VCaP (cell line): Measurements from ENCODE around the gene PPP6R2.
"Not testable (repeated sequence)": the region's sequence is repeated elsewhere in the genome, so short reads cannot be mapped to it uniquely, and the experiment has no call there.

Experiments used
- H3K27ac ChIP-seq: fragments of 450-650 bp; 2 replicates; pipeline ENCODE4 v1.5.1; 2017
- CTCF ChIP-seq: fragments of 450-650 bp; conservative IDR thresholded peaks from 2 replicates; pipeline ENCODE4 v1.5.1; 2017; ENCODE audit warnings: mild to moderate bottlenecking, moderate library complexity

Gene PPP6R2

GRCh38 chr22:50423956-50424355 is 80.8 kb downstream of the PPP6R2 start:
- H3K27ac ChIP-seq, result no peak overlapping the region
- no peak for TF ChIP-seq CTCF

DNA sequence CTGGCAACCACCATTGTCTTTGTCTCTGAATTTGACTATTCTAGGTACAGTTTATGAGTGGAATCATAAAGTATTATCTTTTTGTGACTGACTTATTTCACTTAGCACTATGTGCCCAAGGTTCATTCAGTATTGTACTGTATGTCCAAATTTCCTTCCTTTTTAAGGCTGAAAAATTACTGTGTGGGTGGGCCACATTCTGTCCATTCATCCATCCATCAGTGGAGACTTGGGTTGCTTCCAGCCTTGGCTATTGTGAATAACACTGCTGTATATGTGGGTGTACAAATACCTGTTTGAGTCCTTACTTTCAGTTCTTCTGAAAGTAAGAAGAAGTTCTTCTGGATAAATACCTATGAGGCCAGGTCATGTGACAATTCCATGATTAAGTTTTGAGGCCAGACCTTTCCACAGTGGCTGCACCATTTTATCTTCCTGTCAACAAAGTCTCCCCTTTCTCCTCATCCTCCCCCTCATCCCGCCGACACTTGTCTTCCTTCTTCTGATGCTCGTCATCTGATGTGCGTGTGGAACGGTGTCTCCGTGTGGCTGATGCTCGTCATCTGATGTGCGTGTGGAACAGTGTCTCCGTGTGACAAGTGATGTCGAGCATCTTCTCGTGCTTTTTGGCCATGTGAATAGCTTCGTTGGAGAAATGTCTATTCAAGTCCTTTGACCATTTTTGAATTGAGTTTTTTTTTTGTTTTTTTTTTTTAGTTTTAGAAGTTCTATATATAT is 82.2 kb downstream of the PPP6R2 start:
- H3K27ac ChIP-seq, result no peak overlapping the region
- no peak for TF ChIP-seq CTCF

DNA sequence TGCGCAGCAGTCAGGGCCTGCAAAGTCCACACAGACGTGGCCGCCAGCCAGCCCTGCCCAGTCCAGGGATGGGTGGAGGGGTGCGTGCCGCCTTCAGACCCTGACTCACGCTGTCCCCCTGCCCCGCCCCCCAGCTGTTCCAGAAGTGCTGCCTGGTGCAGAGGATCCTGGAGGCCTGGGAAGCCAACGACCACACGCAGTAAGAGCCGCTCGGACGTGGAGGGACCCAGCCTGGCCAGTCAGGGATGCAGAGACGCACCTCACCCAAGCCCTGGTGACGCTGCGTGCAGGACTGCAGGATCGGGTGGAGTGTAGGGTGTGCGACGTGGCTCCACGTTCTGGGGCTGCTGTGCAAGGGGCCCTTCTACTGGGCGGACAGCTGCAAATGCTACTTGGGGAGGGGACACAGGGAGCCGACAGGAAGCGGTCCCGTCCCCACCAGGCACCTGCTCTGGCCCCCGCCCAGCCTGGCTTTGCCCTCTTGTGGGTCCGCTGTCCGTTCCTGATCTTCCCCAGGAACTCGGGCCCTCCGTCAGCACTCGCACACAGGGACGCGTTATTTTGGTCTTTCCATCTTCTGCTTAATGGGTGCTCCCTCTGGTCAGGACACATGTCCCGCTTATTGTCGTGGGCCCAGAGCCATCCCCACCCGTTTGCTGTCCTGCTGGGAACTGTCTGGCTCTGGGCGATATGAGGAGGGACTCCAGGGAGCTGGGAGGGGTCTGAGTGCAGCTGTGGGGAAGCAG is 89.2 kb downstream of the PPP6R2 start:
- no peak overlapping the region for H3K27ac ChIP-seq
- TF ChIP-seq CTCF, result no peak

- H3K27ac ChIP-seq, result not testable (repeated sequence)
Measured at GRCh38 chr22:50432877-50433510, 89.9 kb downstream of the PPP6R2 start.

DNA sequence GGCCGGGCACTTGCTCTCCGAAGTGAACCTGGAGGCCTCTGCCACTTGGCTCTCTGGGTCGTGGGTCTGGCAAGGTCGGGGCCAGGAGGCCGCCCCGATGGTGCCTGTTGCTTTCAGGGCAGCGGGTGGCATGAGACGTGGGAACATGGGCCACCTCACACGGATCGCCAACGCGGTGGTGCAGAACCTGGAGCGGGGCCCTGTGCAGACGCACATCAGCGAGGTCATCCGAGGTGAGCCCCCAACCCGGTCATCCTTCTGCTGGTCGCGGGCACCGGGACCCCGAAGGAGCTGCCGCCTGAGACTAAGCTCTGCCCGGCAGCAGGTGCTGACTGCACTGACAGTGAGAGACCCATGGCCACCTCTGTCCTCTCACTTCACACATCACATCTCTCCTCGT is 91.7 kb downstream of the PPP6R2 start:
- no peak overlapping the region for H3K27ac ChIP-seq
- no peak for TF ChIP-seq CTCF

- no peak for TF ChIP-seq CTCF
- no peak overlapping the region for H3K27ac ChIP-seq
Measured at GRCh38 chr22:50435291-50436014, 92.3 kb downstream of the PPP6R2 start.

- TF ChIP-seq CTCF, result no peak
- no peak overlapping the region for H3K27ac ChIP-seq
Measured at GRCh38 chr22:50436015-50436830, 93.1 kb downstream of the PPP6R2 start.
